Neuronal stem cell (in vitro differentiated cells): ENCODE data around the gene MARCHF6.

Source experiments
- DNase-seq: peaks from one replicate; pipeline ENCODE4 v3.0.0-alpha.2; 2013; ENCODE audit warnings: low spot score
- H2AFZ ChIP-seq: one replicate; pipeline ENCODE4 v1.6.1; 2013; ENCODE audit warnings: mild to moderate bottlenecking, low read length, inconsistent platforms
- H2AK5ac ChIP-seq: 2 replicates; pipeline ENCODE4 v1.6.1; 2013; ENCODE audit warnings: low read depth, mild to moderate bottlenecking, inconsistent platforms, low read length, moderate library complexity, mixed read lengths
- H2BK120ac ChIP-seq: 2 replicates; pipeline ENCODE4 v1.6.1; 2013; ENCODE audit warnings: low read depth, mild to moderate bottlenecking, inconsistent platforms, low read length, moderate library complexity, mixed read lengths
- H2BK12ac ChIP-seq: one replicate; pipeline ENCODE4 v1.6.1; 2013; ENCODE audit warnings: low read length, inconsistent platforms
- H2BK15ac ChIP-seq: 2 replicates; pipeline ENCODE4 v1.6.1; 2013; ENCODE audit warnings: mild to moderate bottlenecking, low read length, inconsistent platforms, mixed read lengths
- H2BK5ac ChIP-seq: one replicate; pipeline ENCODE4 v1.6.1; 2013; ENCODE audit warnings: inconsistent platforms, mild to moderate bottlenecking, low read length, moderate library complexity
- H3K14ac ChIP-seq: one replicate; pipeline ENCODE4 v1.6.1; 2013; ENCODE audit warnings: low read length, inconsistent platforms
- H3K18ac ChIP-seq: 2 replicates; pipeline ENCODE4 v1.6.1; 2013; ENCODE audit warnings: low read length, inconsistent platforms
- H3K23ac ChIP-seq: 2 replicates; pipeline ENCODE4 v1.6.1; 2013; ENCODE audit warnings: low read depth, mild to moderate bottlenecking, mixed read lengths, low read length, inconsistent platforms; ENCODE audit not compliant: poor library complexity
- H3K27ac ChIP-seq: replicated peaks from 3 replicates; pipeline ENCODE4 v1.5.1; 2013; ENCODE audit warnings: low read length, inconsistent platforms
- H3K27me3 ChIP-seq, 3 experiments: 2 replicates each; pipeline ENCODE4 v1.6.1; 2013; ENCODE audit warnings: low read length in 3 of 3, mild to moderate bottlenecking in 2 of 3, inconsistent platforms in 1 of 3, low read depth in 1 of 3, mixed read lengths in 1 of 3, moderate library complexity in 1 of 3; ENCODE audit not compliant: control insufficient read depth in 3 of 3, insufficient read depth in 3 of 3
- H3K36me3 ChIP-seq, 2 donors: replicated peaks in 1 of 2; 2 replicates each; pipeline ENCODE4 v1.6.1; 2013; ENCODE audit warnings: low read length in 2 of 2; ENCODE audit not compliant: control insufficient read depth in 2 of 2, insufficient read depth in 2 of 2
- H3K4ac ChIP-seq: 2 replicates; pipeline ENCODE4 v1.6.1; 2013; ENCODE audit warnings: inconsistent platforms, mild to moderate bottlenecking, low read length, moderate library complexity
- H3K4me1 ChIP-seq, 2 donors: 1 replicate in 1 of 2; 2 replicates in 1 of 2; pipeline ENCODE4 v1.6.1; 2013; ENCODE audit warnings: low read length in 2 of 2, low read depth in 1 of 2; ENCODE audit not compliant: control insufficient read depth in 2 of 2, insufficient read depth in 1 of 2
- H3K4me2 ChIP-seq: one replicate; pipeline ENCODE4 v1.6.1; 2013; ENCODE audit warnings: mild to moderate bottlenecking, low read length, inconsistent platforms; ENCODE audit not compliant: insufficient read depth, poor library complexity, severe bottlenecking
- H3K4me3 ChIP-seq, 2 donors: 2 replicates each; pipeline ENCODE4 v1.5.1; 2013; ENCODE audit warnings: low read length in 2 of 2, mild to moderate bottlenecking in 2 of 2, inconsistent platforms in 1 of 2, moderate library complexity in 1 of 2
- H3K79me1 ChIP-seq: one replicate; pipeline ENCODE4 v1.6.1; 2013; ENCODE audit warnings: low read depth, mild to moderate bottlenecking, inconsistent platforms, low read length, moderate library complexity
- H3K9ac ChIP-seq: one replicate; pipeline ENCODE4 v1.6.1; 2013; ENCODE audit warnings: mild to moderate bottlenecking, low read depth, low read length, inconsistent platforms; ENCODE audit not compliant: poor library complexity
- H3K9me3 ChIP-seq, 2 donors: replicated peaks in 1 of 2; 2 replicates each; pipeline versions ENCODE3 to v1.6.1; 2013; ENCODE audit warnings: low read length in 2 of 2, mild to moderate bottlenecking in 2 of 2, inconsistent platforms in 1 of 2, low read depth in 1 of 2, mixed read lengths in 1 of 2, moderate library complexity in 1 of 2; ENCODE audit not compliant: control insufficient read depth in 2 of 2, insufficient read depth in 1 of 2
- H4K8ac ChIP-seq: one replicate; pipeline ENCODE4 v1.6.1; 2013; ENCODE audit warnings: low read depth, mild to moderate bottlenecking, inconsistent platforms, low read length, moderate library complexity
- H4K91ac ChIP-seq: one replicate; pipeline ENCODE4 v1.6.1; 2013; ENCODE audit warnings: low read length, low read depth, mild to moderate bottlenecking, inconsistent platforms; ENCODE audit not compliant: poor library complexity
- WGBS, 2 donors: extraction: QIAGEN DNeasy Blood & Tissue Kit; methylation state at CpG; one replicate each; pipeline ENCODE4 v1.1.7; 2013; ENCODE audit warnings: missing lambda C conversion rate in 2 of 2, mixed read lengths in 1 of 2; ENCODE audit not compliant: insufficient read length in 2 of 2, insufficient replicate concordance in 1 of 2; ENCODE audit errors: extremely low coverage in 2 of 2; 5-methylcytosine and 5-hydroxymethylcytosine counted together

MARCHF6 gene

GRCh38 chr5:10381803-10382202 is 28.3 kb downstream of the MARCHF6 start:
- no peak overlapping the region for H2BK120ac ChIP-seq
- no peaks in the 10 kb centered on the region for H3K27me3 ChIP-seq
- no CpG with 5 or more reads among the region's 4 CpGs for WGBS, 2 donors
- H2AFZ ChIP-seq = no peak overlapping the region
- H4K8ac ChIP-seq = no peak overlapping the region
- H3K4me2 ChIP-seq = no peak overlapping the region
- no peak overlapping the region for H3K14ac ChIP-seq
- H3K27ac ChIP-seq = no peak overlapping the region
- no peak overlapping the region for H2AK5ac ChIP-seq
- H3K9me3 ChIP-seq = peaks cover 0 to 20% of the 10 kb centered on the region in 2 donors
- H3K4ac ChIP-seq = no peak overlapping the region
- H3K36me3 ChIP-seq = peaks cover 3 to 99% of the 10 kb centered on the region in 2 donors
- no peak for DNase-seq
- no peak overlapping the region for H3K18ac ChIP-seq
- H3K4me1 ChIP-seq = peaks cover 0 to 2% of the 10 kb centered on the region in 2 donors
- no peak overlapping the region for H3K23ac ChIP-seq
- H3K9ac ChIP-seq = no peak overlapping the region
- H2BK12ac ChIP-seq = no peak overlapping the region
- no peak overlapping the region for H2BK5ac ChIP-seq
- H2BK15ac ChIP-seq = no peak overlapping the region
- H4K91ac ChIP-seq = no peak overlapping the region
- peaks cover 4% of the 10 kb centered on the region for H3K79me1 ChIP-seq
- H3K4me3 ChIP-seq = no peak overlapping the region

GRCh38 chr5:10384483-10384882 is 31.0 kb downstream of the MARCHF6 start:
- Histone ChIP-seq H4K8ac (no peak overlapping the region), H3K36me3 (peaks cover 6 to 99% of the 10 kb centered on the region in 2 donors), H2BK5ac (no peak overlapping the region)

DNA sequence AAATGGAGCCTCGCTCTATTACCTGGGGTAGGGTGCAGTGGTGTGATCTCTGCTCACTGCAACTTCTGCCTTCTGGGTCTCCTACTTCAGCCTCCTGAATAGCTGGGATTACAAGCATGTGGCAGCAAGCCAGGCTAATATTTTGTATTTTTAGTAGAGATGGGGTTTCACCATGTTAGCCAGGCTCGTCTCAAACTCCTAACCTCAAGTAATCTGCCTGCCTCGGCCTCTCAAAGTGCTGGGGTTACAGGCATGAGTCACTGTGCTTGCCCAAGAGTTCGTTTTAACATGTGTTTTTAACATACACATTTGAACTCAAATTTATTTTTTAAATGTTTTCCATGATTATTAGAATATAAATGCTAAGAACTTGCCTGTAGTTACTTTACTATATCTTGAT is 34.2 kb downstream of the MARCHF6 start:
- Histone ChIP-seq H3K9me3 (peaks cover 2 to 7% of the 10 kb centered on the region in 2 donors), H3K27ac (no peak overlapping the region), H4K8ac (no peak overlapping the region), H2AFZ (no peak overlapping the region), H2BK5ac (no peak overlapping the region), H3K4me1 (no peaks in the 10 kb centered on the region), H4K91ac (no peak overlapping the region), H3K23ac (no peak overlapping the region), H3K9ac (no peak overlapping the region), H3K4me2 (no peak overlapping the region), H3K18ac (no peak overlapping the region), H3K36me3 (peaks cover 8 to 99% of the 10 kb centered on the region in 2 donors), H3K14ac (no peak overlapping the region), H3K79me1 (peaks cover 2% of the 10 kb centered on the region), H2BK120ac (no peak overlapping the region), H3K4ac (no peak overlapping the region), H3K27me3 (no peaks in the 10 kb centered on the region), H2BK15ac (no peak overlapping the region), H2AK5ac (no peak overlapping the region), H2BK12ac (no peak overlapping the region), H3K4me3 (no peak overlapping the region)
- no peak for DNase-seq
- WGBS, 2 donors = no CpG with 5 or more reads among the region's 4 CpGs

More at GRCh38 chr5:10384483-10384882, 31.0 kb downstream of the MARCHF6 start:
- Histone ChIP-seq H3K4ac (no peak overlapping the region), H2BK12ac (no peak overlapping the region), H3K27ac (no peak overlapping the region), H3K23ac (no peak overlapping the region), H3K79me1 (no peaks in the 10 kb centered on the region), H3K27me3 (no peaks in the 10 kb centered on the region), H3K4me3 (no peak overlapping the region), H3K14ac (no peak overlapping the region), H3K9me3 (peaks cover 0 to 16% of the 10 kb centered on the region in 2 donors), H2BK15ac (no peak overlapping the region), H2BK120ac (no peak overlapping the region), H3K18ac (no peak overlapping the region), H2AFZ (no peak overlapping the region), H4K91ac (no peak overlapping the region), H2AK5ac (no peak overlapping the region), H3K9ac (no peak overlapping the region), H3K4me1 (no peaks in the 10 kb centered on the region), H3K4me2 (no peak overlapping the region)
- no CpG with 5 or more reads among the region's 3 CpGs for WGBS, 2 donors
- no peak for DNase-seq

- Histone ChIP-seq H3K4ac (no peak overlapping the region), H2BK5ac (no peak overlapping the region), H3K36me3 (peaks cover 16 to 99% of the 10 kb centered on the region in 2 donors), H3K4me2 (no peak overlapping the region), H3K23ac (no peak overlapping the region), H3K79me1 (peaks cover 2% of the 10 kb centered on the region), H3K4me1 (peaks cover 0 to 4% of the 10 kb centered on the region in 2 donors), H3K9ac (no peak overlapping the region), H2BK120ac (no peak overlapping the region), H3K14ac (no peak overlapping the region), H2AFZ (no peak overlapping the region), H4K8ac (no peak overlapping the region), H3K27me3 (no peaks in the 10 kb centered on the region), H3K18ac (no peak overlapping the region), H4K91ac (no peak overlapping the region), H2AK5ac (no peak overlapping the region), H3K4me3 (no peak overlapping the region), H3K27ac (no peak overlapping the region), H3K9me3 (peaks cover 0 to 2% of the 10 kb centered on the region in 2 donors), H2BK15ac (no peak overlapping the region), H2BK12ac (no peak overlapping the region)
- no peak for DNase-seq
- no CpG with 5 or more reads among the region's 1 CpG for WGBS, 2 donors
Measured at GRCh38 chr5:10391130-10391529, 37.6 kb downstream of the MARCHF6 start.
